ENCODE data around the gene PUM1.

DNA sequence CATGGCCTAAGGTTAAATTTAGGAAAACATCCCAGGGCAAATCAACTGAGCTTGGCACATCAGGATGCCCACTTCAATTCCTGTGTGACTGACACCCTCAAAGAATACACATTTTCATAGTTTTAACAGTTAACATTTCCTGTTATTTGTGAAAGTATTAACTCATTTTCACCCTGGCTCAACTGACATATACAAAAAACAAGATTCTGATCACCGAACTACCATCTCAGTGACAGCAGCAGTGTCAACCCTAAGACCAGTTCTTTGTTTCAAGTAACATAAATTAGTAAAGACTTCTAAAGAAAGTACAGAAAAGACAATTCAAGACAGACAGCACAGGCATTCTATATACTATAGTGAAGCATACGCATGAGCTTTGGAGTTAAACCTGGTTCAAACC, 88.0 kb downstream of the PUM1 start:
- TF ChIP-seq, protein P1, sequence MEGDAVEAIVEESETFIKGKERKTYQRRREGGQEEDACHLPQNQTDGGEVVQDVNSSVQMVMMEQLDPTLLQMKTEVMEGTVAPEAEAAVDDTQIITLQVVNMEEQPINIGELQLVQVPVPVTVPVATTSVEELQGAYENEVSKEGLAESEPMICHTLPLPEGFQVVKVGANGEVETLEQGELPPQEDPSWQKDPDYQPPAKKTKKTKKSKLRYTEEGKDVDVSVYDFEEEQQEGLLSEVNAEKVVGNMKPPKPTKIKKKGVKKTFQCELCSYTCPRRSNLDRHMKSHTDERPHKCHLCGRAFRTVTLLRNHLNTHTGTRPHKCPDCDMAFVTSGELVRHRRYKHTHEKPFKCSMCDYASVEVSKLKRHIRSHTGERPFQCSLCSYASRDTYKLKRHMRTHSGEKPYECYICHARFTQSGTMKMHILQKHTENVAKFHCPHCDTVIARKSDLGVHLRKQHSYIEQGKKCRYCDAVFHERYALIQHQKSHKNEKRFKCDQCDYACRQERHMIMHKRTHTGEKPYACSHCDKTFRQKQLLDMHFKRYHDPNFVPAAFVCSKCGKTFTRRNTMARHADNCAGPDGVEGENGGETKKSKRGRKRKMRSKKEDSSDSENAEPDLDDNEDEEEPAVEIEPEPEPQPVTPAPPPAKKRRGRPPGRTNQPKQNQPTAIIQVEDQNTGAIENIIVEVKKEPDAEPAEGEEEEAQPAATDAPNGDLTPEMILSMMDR (IDR thresholded peaks at IDR 0.05; ENCODE audit: extremely low read depth in 1 of 2, insufficient read depth in 1 of 2, low read depth in 1 of 2, low read length in 2 of 2): no peak
- TF ChIP-seq POLR2A (IDR thresholded peaks at IDR 0.05; ENCODE audit: low read depth, low read length): no peak
- no peak for TF ChIP-seq EZH2 (IDR thresholded peaks at IDR 0.05; ENCODE audit: borderline replicate concordance, low read depth, low read length, severe bottlenecking)
- TF ChIP-seq, protein P2, sequence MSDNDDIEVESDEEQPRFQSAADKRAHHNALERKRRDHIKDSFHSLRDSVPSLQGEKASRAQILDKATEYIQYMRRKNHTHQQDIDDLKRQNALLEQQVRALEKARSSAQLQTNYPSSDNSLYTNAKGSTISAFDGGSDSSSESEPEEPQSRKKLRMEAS (IDR thresholded peaks at IDR 0.05; ENCODE audit: insufficient read depth, insufficient read length): no peak
- no peak for TF ChIP-seq JUN (IDR thresholded peaks at IDR 0.05; ENCODE audit: borderline replicate concordance, insufficient read depth, insufficient read length, low read depth)
- TF ChIP-seq POLR2AphosphoS5 (IDR thresholded peaks at IDR 0.05; ENCODE audit: insufficient read depth, low read depth, low read length): no peak
- TF ChIP-seq GATA2 (IDR thresholded peaks at IDR 0.05; ENCODE audit: insufficient read depth, insufficient read length, low read depth, low read length): no peak
- no peak for TF ChIP-seq MYC (IDR thresholded peaks at IDR 0.05; ENCODE audit: low read depth, low read length)
